KMS-11 (cell line): ENCODE data around the gene PNRC1.

Experiments
- H2AFZ ChIP-seq: fragments of 200-600 bp; sonication (generic); 2 replicates; pipeline ENCODE4 v1.6.1; 2016; ENCODE audit warnings: antibody characterized with exemption, mixed run types, low read depth
- H3K27ac ChIP-seq: fragments of 200-600 bp; sonication (generic); 2 replicates; pipeline ENCODE4 v1.6.1; 2016; ENCODE audit warnings: mild to moderate bottlenecking, mixed run types
- H3K27me3 ChIP-seq: fragments of 200-600 bp; sonication (generic); 2 replicates; pipeline ENCODE4 v1.6.1; 2017; ENCODE audit warnings: mild to moderate bottlenecking, low read depth, mixed run types, moderate library complexity; ENCODE audit not compliant: insufficient read depth
- H3K36me3 ChIP-seq: fragments of 200-600 bp; sonication (generic); 2 replicates; pipeline ENCODE4 v1.6.1; 2017; ENCODE audit warnings: mild to moderate bottlenecking, mixed run types; ENCODE audit not compliant: insufficient read depth
- H3K4me1 ChIP-seq: fragments of 200-600 bp; sonication (generic); 2 replicates; pipeline ENCODE4 v1.6.1; 2016; ENCODE audit warnings: mild to moderate bottlenecking, low read depth, mixed run types; ENCODE audit not compliant: poor library complexity, severe bottlenecking
- H3K4me2 ChIP-seq: fragments of 200-600 bp; sonication (generic); 2 replicates; pipeline ENCODE4 v1.7.0; 2016; ENCODE audit warnings: mild to moderate bottlenecking, mixed run types
- H3K4me3 ChIP-seq: fragments of 200-600 bp; sonication (generic); IDR thresholded peaks from 2 replicates; pipeline ENCODE4 v1.6.1; 2017; ENCODE audit warnings: low read depth, low read length, mixed read lengths; ENCODE audit not compliant: insufficient read depth
- H3K79me2 ChIP-seq: fragments of 200-600 bp; sonication (generic); 2 replicates; pipeline ENCODE4 v1.6.1; 2016; ENCODE audit warnings: low read depth, mixed run types; ENCODE audit not compliant: insufficient read depth
- H3K9ac ChIP-seq: fragments of 200-600 bp; sonication (generic); 2 replicates; pipeline ENCODE4 v1.6.1; 2016; ENCODE audit warnings: mild to moderate bottlenecking, mixed run types
- H4K20me1 ChIP-seq: fragments of 200-600 bp; sonication (generic); 2 replicates; pipeline ENCODE4 v1.6.1; 2016; ENCODE audit warnings: mild to moderate bottlenecking, mixed run types; ENCODE audit not compliant: insufficient read depth
- TF ChIP-seq, protein P1 (sequence below): fragments of 200-600 bp; sonication (generic); conservative IDR thresholded peaks from 2 replicates; pipeline ENCODE4 v1.6.1; 2017; ENCODE audit warnings: low read depth, mild to moderate bottlenecking, antibody characterized with exemption, low read length, moderate library complexity, mixed read lengths

PNRC1 gene

DNA sequence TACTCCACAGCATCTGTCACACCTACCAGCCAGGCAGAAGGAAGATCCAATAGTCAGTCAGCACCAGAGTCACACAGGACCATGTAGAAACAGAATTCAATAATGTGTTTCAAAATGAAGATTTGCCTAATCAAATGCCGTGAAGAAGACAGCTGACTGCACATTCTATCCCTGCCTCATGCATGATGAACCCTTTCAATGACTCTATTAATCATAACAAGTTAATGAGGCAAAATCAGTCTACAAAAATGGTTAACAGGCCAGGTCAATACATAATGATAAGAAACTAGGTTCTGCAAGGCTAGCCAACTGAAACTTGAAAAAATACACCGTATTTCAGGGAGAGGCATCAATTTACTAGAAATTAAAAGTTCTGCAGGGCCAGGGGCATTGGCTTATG, 6.7 kb upstream of the PNRC1 start:
- Histone ChIP-seq H2AFZ (no peak overlapping the region), H4K20me1 (no peaks in the 10 kb centered on the region), H3K36me3 (no peaks in the 10 kb centered on the region), H3K27me3 (no peaks in the 10 kb centered on the region), H3K4me2 (no peak overlapping the region), H3K4me1 (no peaks in the 10 kb centered on the region), H3K27ac (no peak overlapping the region), H3K4me3 (no peak overlapping the region), H3K79me2 (no peaks in the 10 kb centered on the region), H3K9ac (no peak overlapping the region)
- TF ChIP-seq, protein P1, sequence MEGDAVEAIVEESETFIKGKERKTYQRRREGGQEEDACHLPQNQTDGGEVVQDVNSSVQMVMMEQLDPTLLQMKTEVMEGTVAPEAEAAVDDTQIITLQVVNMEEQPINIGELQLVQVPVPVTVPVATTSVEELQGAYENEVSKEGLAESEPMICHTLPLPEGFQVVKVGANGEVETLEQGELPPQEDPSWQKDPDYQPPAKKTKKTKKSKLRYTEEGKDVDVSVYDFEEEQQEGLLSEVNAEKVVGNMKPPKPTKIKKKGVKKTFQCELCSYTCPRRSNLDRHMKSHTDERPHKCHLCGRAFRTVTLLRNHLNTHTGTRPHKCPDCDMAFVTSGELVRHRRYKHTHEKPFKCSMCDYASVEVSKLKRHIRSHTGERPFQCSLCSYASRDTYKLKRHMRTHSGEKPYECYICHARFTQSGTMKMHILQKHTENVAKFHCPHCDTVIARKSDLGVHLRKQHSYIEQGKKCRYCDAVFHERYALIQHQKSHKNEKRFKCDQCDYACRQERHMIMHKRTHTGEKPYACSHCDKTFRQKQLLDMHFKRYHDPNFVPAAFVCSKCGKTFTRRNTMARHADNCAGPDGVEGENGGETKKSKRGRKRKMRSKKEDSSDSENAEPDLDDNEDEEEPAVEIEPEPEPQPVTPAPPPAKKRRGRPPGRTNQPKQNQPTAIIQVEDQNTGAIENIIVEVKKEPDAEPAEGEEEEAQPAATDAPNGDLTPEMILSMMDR = no peak

DNA sequence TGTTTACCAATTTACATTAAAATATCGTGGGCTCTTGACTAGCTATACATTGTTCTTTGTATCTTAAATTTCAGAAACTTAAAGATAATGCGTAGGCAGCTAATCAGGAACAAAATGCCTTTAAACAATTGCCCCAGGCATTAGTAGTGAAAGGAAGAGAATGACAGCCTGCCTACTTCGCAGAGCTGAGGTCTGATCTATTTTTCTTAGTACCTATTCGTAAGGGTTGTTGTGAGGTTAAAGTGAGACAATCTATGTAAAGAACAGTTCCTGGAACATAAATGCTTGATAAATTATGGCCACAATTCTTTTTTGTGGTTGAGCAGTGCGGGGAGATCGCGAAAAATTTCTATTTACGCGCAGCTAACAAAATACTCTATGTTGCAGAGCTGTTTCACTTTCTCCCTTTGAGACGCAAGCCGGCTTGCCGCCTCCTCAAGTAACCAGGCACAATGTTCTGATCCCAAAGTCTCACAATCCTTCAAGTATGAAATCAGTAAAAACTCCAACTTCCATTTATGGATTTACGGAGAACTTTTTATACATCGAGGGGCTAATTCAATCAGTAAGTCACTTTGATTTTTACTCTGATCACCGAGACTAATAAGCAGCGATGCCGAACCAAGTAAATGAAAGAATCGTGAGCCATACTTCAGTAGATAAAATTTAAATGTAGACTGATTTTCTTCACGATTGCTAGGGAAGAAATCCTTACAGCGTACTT, 878 bp upstream of the PNRC1 start:
- TF ChIP-seq, protein P1 = no peak
- peaks cover 7% of the 10 kb centered on the region; the same call in 1 of the 2 replicates for H4K20me1 ChIP-seq
- peaks cover 10% of the 10 kb centered on the region for H3K4me1 ChIP-seq
- peak overlapping the region; percentile 51; the same call in 1 of the 2 replicates for H3K9ac ChIP-seq
- peak overlapping the region; percentile 79 for H3K27ac ChIP-seq
- H3K36me3 ChIP-seq = no peaks in the 10 kb centered on the region
- H3K27me3 ChIP-seq = no peaks in the 10 kb centered on the region
- H3K4me2 ChIP-seq = peak overlapping the region; percentile 84
- peaks cover 28% of the 10 kb centered on the region for H3K79me2 ChIP-seq
- peak overlapping the region; percentile 83 for H2AFZ ChIP-seq
- H3K4me3 ChIP-seq = no peak overlapping the region

DNA sequence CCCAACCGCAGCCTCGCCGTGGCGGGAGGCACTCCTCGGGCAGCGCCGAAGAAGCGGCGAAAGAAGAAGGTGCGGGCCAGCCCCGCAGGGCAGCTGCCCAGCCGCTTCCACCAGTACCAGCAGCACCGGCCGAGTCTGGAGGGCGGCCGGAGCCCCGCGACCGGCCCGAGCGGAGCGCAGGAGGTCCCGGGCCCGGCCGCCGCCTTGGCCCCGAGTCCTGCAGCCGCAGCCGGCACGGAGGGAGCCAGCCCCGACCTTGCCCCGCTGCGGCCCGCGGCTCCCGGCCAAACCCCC, 525 bp downstream of the PNRC1 start:
- no peak overlapping the region for H2AFZ ChIP-seq
- H3K4me2 ChIP-seq = peak overlapping the region; percentile 21; the same call in 1 of the 2 replicates
- H3K4me3 ChIP-seq = no peak overlapping the region
- peaks cover 7% of the 10 kb centered on the region; the same call in 1 of the 2 replicates for H4K20me1 ChIP-seq
- H3K27me3 ChIP-seq = no peaks in the 10 kb centered on the region
- peak overlapping the region; percentile 87 for H3K27ac ChIP-seq
- peaks cover 10% of the 10 kb centered on the region for H3K4me1 ChIP-seq
- H3K36me3 ChIP-seq = no peaks in the 10 kb centered on the region
- H3K79me2 ChIP-seq = peaks cover 28% of the 10 kb centered on the region
- TF ChIP-seq, protein P1 = no peak
- H3K9ac ChIP-seq = peak overlapping the region; percentile 88

DNA sequence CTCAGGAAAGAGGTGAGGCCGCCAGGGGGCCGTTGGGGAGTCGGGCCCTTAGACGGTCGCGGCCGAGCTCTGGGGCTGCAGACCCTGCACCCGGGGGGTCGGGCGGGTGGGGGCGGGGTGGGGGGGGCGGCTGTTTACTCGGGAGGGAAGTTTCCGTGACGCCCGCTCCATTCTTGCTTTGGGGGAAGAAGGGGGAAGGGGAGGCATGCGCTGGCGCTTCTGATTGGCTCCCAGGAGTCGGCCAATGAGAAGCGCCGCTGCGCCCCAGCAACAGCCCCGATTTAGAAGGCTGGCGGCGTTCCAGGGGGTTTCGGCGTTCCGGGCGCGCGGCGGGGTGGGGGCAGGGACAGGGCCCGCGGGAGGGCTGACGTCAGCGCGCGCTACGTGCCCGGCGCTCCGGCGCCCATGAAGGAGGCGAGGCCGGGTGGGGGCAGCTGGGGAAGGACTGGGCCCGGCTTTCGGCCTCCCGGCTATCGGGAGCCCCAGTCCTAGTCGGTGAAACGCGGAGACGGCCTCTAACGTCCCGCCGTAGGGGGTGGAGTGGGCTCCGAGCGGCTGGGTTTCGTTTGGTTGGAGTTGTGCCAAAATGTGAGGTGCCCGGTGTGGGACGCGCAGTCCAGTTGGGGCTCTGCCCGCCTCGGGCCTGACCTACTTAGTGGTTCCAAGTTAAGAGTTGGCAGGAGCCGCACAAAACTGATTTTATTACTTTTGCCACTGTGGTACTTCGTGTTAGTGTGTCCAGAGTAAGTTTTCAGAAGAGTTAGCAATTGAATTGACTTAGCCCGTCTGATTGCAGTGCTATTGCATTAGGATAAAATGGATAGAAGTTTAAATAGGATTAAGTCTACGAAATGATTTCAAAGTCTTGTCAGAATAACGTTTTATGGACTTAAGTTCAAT, 1.1 kb downstream of the PNRC1 start:
- Histone ChIP-seq H4K20me1 (peaks cover 7% of the 10 kb centered on the region; the same call in 1 of the 2 replicates), H3K9ac (peak overlapping the region; percentile 88), H3K27me3 (no peaks in the 10 kb centered on the region), H3K27ac (peak overlapping the region; percentile 87), H3K4me2 (peak overlapping the region; percentile 84), H3K36me3 (no peaks in the 10 kb centered on the region), H3K4me3 (no peak overlapping the region), H3K79me2 (peaks cover 28% of the 10 kb centered on the region), H2AFZ (peak overlapping the region; percentile 52; the same call in 1 of the 2 replicates), H3K4me1 (peaks cover 10% of the 10 kb centered on the region)
- TF ChIP-seq, protein P1 = no peak
